HCT116 (cell line): ENCODE data around the gene HYLS1. TPM values are rescaled to one million over a fixed set of nuclear protein-coding genes. Genes with fewer than 3 reads are reported as not detected.

Experiments
- ATAC-seq: fragments of 200-7000 bp; cut with Tn5 transposase; 2 replicates; pipeline ENCODE4 v1.9.1; 2020; ENCODE audit warnings: mild to moderate bottlenecking, moderate library complexity
- BruUV-seq: library from RNA; stranded (reverse); fragments of 400-500 nt; replicated peaks from 2 replicates; lab custom pipeline; 2021; lab: Mats Ljungman, UMichigan
- CTCF ChIA-PET: fragments of 300-600 bp; sonication (Branson Sonifier 250); formaldehyde crosslinking; loops from one replicate; lab custom pipeline; 2021; ENCODE audit warnings: antibody characterized with exemption; lab: Charles Lee
- POLR2A ChIA-PET: fragments of 300-600, 350-600 bp; sonication (Branson Sonifier 250); formaldehyde crosslinking; loops from one replicate; lab custom pipeline; 2021; ENCODE audit warnings: antibody characterized with exemption; lab: Charles Lee
- RAD21 ChIA-PET, 2 experiments: fragments of 300-600 bp; sonication (Branson Sonifier 250); formaldehyde crosslinking; loops; one replicate each; lab custom pipeline; 2023; ENCODE audit warnings: low total read pairs in 2 of 2; ENCODE audit not compliant: uncharacterized antibody in 2 of 2, unreplicated experiment in 2 of 2, low non-redundant PET in 1 of 2; lab: Charles Lee
- DNase-seq: peaks from one replicate; pipeline ENCODE4 v3.0.0-alpha.2; 2010; ENCODE audit warnings: low read depth, low spot score
- H2AFZ ChIP-seq: fragments of 200-600 bp; shearing (Covaris generic), sonication (generic); 2 replicates; pipeline ENCODE4 v1.6.1; 2017; ENCODE audit warnings: low read depth, mixed run types, mixed read lengths, antibody characterized with exemption, low read length; ENCODE audit not compliant: poor library complexity, severe bottlenecking
- H3K27ac ChIP-seq: 2 replicates; pipeline ENCODE4 v1.5.1; 2012; ENCODE audit warnings: low read depth, low read length
- H3K27me3 ChIP-seq: fragments of 200-600 bp; sonication (generic); 2 replicates; pipeline ENCODE4 v1.6.1; 2016; ENCODE audit warnings: mixed run types, low read length, mixed read lengths; ENCODE audit not compliant: insufficient read depth
- H3K36me3 ChIP-seq, 2 experiments: fragments of 200-500 bp in 1 of 2; fragments of 200-600 bp in 1 of 2; sonication (Bioruptor generic) in 1 of 2; sonication (generic) in 1 of 2; 2 replicates each; pipeline versions ENCODE4 v1.5.1 to v1.6.1; 2014 to 2016; ENCODE audit warnings: low read length in 2 of 2, inconsistent platforms in 1 of 2, mixed read lengths in 1 of 2, mixed run types in 1 of 2; ENCODE audit not compliant: insufficient read depth in 2 of 2, control insufficient read depth in 1 of 2
- H3K4me1 ChIP-seq, 2 experiments: fragments of 200-600 bp in 1 of 2; sonication (generic) in 1 of 2; 2 replicates each; pipeline versions ENCODE4 v1.5.1 to v1.6.1; 2012 to 2017; ENCODE audit warnings: low read length in 2 of 2, inconsistent platforms in 1 of 2, mild to moderate bottlenecking in 1 of 2, mixed read lengths in 1 of 2, mixed run types in 1 of 2, moderate library complexity in 1 of 2; ENCODE audit not compliant: insufficient read depth in 2 of 2, control insufficient read depth in 1 of 2
- H3K4me2 ChIP-seq: fragments of 200-600 bp; sonication (generic); 2 replicates; pipeline ENCODE4 v1.6.1; 2017; ENCODE audit warnings: mixed run types, low read length, mixed read lengths
- H3K4me3 ChIP-seq, 2 experiments: fragments of 200-600 bp in 1 of 2; sonication (generic) in 1 of 2; replicated peaks in 1 of 2; 2 replicates each; pipeline ENCODE4 v1.5.1; 2011 to 2016; ENCODE audit warnings: low read length in 2 of 2, control low read depth in 1 of 2, low read depth in 1 of 2, mild to moderate bottlenecking in 1 of 2, mixed read lengths in 1 of 2, mixed run types in 1 of 2
- H3K79me2 ChIP-seq: fragments of 200-600 bp; sonication (generic); 2 replicates; pipeline ENCODE4 v1.6.1; 2017; ENCODE audit warnings: mild to moderate bottlenecking, mixed run types, low read length, moderate library complexity, mixed read lengths; ENCODE audit not compliant: insufficient read depth
- H3K9ac ChIP-seq: fragments of 200-600 bp; sonication (generic); 2 replicates; pipeline ENCODE4 v1.6.1; 2016; ENCODE audit warnings: low read length, mixed read lengths
- H3K9me2 ChIP-seq: fragments of 200-600 bp; sonication (generic), shearing (Covaris generic); 2 replicates; pipeline ENCODE4 v1.6.1; 2017; ENCODE audit warnings: mixed run types, mild to moderate bottlenecking, moderate library complexity; ENCODE audit not compliant: insufficient read depth
- H3K9me3 ChIP-seq, 2 experiments: fragments of 200-500 bp in 1 of 2; fragments of 200-600 bp in 1 of 2; sonication (Bioruptor generic) in 1 of 2; sonication (generic) in 1 of 2; 2 replicates each; pipeline ENCODE4 v1.6.1; 2014 to 2017; ENCODE audit warnings: low read length in 2 of 2, mixed read lengths in 2 of 2, inconsistent platforms in 1 of 2, low read depth in 1 of 2, mild to moderate bottlenecking in 1 of 2, mixed run types in 1 of 2, moderate library complexity in 1 of 2; ENCODE audit not compliant: control insufficient read depth in 1 of 2, insufficient read depth in 1 of 2
- H4K20me1 ChIP-seq: fragments of 200-600 bp; sonication (generic), shearing (Covaris generic); 2 replicates; pipeline ENCODE4 v1.6.1; 2017; ENCODE audit warnings: mixed run types, mild to moderate bottlenecking, moderate library complexity; ENCODE audit not compliant: insufficient read depth
- CBX3 ChIP-seq: IDR thresholded peaks from 2 replicates; pipeline ENCODE4 v1.6.1; 2012; ENCODE audit warnings: low read depth
- EGR1 ChIP-seq: IDR thresholded peaks from 2 replicates; pipeline ENCODE4 v1.6.1; 2012; ENCODE audit warnings: low read depth
- ELF1 ChIP-seq: IDR thresholded peaks from 2 replicates; pipeline ENCODE4 v1.6.1; 2012; ENCODE audit warnings: low read depth, borderline replicate concordance
- FOSL1 ChIP-seq: IDR thresholded peaks from 2 replicates; pipeline ENCODE4 v1.6.1; 2012; ENCODE audit warnings: low read depth
- JUND ChIP-seq: IDR thresholded peaks from 2 replicates; pipeline ENCODE4 v1.6.1; 2012
- RAD21 ChIP-seq: IDR thresholded peaks from 2 replicates; pipeline ENCODE4 v1.6.1; 2012; ENCODE audit warnings: low read depth, mild to moderate bottlenecking
- SIN3A ChIP-seq: IDR thresholded peaks from 2 replicates; pipeline ENCODE4 v1.6.1; 2012; ENCODE audit warnings: low read depth
- SP1 ChIP-seq: IDR thresholded peaks from 2 replicates; pipeline ENCODE4 v1.6.1; 2012; ENCODE audit warnings: low read depth
- YY1 ChIP-seq: IDR thresholded peaks from 2 replicates; pipeline ENCODE4 v1.6.1; 2011; ENCODE audit warnings: low read length, low read depth, moderate library complexity, mild to moderate bottlenecking; ENCODE audit not compliant: insufficient replicate concordance; ENCODE audit errors: extremely low read depth
- ZNF274 ChIP-seq: fragments of 200-500 bp; sonication (Bioruptor generic); IDR thresholded peaks from 2 replicates; pipeline ENCODE4 v1.6.1; 2014; ENCODE audit warnings: mild to moderate bottlenecking, low read depth, low read length, inconsistent platforms
- intact Hi-C: fragments of 100-400 bp; cut with micrococcal nuclease; formaldehyde crosslinking; loops from 2 replicates; pipeline ENCODE4 v1.10.0; 2022
- total RNA-seq: library from RNA; stranded (reverse); gene quantifications from one replicate; pipeline ENCODE4 v1.2.1, GENCODE V29; 2021; ENCODE audit not compliant: unreplicated experiment
- TF ChIP-seq, protein P1 (sequence below): IDR thresholded peaks from 2 replicates; pipeline ENCODE4 v1.6.1; 2012; ENCODE audit warnings: low read depth
- TF ChIP-seq, protein P2 (sequence below): IDR thresholded peaks from 2 replicates; pipeline ENCODE4 v1.6.1; 2011; ENCODE audit warnings: mild to moderate bottlenecking, low read length, moderate library complexity; ENCODE audit not compliant: insufficient replicate concordance; ENCODE audit errors: extremely low read depth

Gene HYLS1
- total RNA-seq, 1 experiment from 2014 or later: 18.9 TPM

DNA sequence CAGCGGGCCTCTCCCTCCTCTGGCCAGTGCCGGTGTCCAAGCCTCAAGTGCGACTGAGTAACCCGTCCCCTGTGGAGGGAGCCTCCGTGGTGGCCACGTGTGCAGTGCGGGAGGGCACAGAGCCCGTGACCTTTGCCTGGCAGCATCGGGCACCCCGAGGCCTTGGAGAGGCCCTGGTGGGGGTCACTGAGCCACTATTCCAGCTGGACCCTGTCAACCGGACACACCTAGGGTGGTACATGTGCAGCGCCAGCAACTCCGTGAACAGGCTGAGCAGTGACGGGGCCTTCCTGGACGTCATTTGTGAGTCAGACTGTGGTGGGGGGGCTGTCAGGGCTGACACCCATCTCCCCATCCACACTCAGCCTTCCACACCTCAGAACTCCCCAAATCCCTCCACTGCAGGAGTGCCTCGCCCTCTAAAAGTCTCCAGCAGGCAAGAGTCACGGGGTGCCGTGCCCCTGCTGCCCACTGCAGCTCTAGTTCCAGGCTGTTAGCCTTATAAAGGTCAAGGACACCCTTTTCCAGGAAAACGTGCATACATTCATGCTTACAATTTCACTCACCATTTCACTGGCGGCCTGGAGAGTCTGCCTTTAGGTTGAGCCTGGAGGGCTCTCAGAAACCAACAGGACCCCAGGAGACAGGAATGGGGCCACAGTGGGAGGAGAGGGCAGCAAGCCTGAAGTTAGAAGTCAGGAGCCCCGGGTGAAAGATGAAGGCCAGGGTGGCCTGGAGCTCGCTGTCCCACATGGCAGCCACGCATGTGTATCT lies 61.0 kb downstream of the HYLS1 start (continued):
- no peak for TF ChIP-seq JUND
- no peak for TF ChIP-seq ELF1
- no peak for TF ChIP-seq SIN3A
- no peak for TF ChIP-seq EGR1
- TF ChIP-seq SP1: no peak
- TF ChIP-seq, protein P1, sequence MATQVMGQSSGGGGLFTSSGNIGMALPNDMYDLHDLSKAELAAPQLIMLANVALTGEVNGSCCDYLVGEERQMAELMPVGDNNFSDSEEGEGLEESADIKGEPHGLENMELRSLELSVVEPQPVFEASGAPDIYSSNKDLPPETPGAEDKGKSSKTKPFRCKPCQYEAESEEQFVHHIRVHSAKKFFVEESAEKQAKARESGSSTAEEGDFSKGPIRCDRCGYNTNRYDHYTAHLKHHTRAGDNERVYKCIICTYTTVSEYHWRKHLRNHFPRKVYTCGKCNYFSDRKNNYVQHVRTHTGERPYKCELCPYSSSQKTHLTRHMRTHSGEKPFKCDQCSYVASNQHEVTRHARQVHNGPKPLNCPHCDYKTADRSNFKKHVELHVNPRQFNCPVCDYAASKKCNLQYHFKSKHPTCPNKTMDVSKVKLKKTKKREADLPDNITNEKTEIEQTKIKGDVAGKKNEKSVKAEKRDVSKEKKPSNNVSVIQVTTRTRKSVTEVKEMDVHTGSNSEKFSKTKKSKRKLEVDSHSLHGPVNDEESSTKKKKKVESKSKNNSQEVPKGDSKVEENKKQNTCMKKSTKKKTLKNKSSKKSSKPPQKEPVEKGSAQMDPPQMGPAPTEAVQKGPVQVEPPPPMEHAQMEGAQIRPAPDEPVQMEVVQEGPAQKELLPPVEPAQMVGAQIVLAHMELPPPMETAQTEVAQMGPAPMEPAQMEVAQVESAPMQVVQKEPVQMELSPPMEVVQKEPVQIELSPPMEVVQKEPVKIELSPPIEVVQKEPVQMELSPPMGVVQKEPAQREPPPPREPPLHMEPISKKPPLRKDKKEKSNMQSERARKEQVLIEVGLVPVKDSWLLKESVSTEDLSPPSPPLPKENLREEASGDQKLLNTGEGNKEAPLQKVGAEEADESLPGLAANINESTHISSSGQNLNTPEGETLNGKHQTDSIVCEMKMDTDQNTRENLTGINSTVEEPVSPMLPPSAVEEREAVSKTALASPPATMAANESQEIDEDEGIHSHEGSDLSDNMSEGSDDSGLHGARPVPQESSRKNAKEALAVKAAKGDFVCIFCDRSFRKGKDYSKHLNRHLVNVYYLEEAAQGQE: no peak
- TF ChIP-seq, all 23 proteins: peak for 0

DNA sequence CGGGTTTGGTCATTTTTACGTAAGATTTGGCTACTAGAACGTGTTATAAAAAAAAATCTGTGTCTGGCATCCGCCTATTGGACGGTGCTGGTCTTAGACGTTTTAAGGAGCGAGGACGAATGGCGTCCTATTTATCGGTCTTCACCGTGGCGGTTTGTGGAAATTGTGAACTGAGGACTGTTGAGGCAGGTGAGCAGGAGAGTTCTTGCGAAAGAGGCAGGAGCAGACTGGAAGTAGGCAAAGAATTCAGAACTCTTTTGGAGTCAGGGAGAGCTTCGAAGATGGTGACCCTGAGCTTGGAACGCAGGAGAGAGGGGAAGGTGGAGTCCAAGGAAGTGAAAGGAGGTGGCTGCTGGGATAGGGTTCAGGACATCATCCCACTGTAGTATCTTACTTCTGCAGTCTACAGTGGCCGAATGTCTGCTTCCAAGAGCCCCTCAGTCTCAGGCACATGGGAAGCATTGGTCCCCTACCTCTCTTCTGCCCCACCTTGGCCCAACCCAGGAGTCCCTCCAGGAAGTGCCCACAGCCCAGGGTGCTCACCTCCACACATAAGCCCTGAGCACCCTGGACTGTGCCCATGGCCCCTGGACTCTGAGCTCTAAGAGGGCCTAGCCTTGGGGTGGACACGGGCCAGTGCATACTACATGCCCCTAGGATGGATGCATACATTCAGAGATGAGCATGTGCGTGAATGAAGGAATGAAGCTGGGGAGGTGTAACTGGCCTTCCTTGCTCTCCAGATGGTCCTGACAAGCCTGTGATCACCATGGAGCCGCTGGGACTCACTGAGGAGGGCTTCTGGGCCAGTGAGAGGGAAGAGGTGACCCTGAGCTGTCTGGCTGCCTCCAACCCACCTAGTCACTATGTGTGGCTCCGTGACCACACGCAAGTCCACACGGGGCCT lies 62.1 kb downstream of the HYLS1 start:
- DNase-seq: no peak
- H3K9me2 ChIP-seq: no peaks in the 10 kb centered on the region
- intact Hi-C loops: no loop called here
- no peaks in the 10 kb centered on the region for H3K27me3 ChIP-seq
- TF ChIP-seq YY1 (no peak), SIN3A (no peak), CBX3 (no peak), SP1 (no peak), EGR1 (no peak), RAD21 (no peak), ZNF274 (no peak), FOSL1 (no peak)
- TF ChIP-seq, protein P2, sequence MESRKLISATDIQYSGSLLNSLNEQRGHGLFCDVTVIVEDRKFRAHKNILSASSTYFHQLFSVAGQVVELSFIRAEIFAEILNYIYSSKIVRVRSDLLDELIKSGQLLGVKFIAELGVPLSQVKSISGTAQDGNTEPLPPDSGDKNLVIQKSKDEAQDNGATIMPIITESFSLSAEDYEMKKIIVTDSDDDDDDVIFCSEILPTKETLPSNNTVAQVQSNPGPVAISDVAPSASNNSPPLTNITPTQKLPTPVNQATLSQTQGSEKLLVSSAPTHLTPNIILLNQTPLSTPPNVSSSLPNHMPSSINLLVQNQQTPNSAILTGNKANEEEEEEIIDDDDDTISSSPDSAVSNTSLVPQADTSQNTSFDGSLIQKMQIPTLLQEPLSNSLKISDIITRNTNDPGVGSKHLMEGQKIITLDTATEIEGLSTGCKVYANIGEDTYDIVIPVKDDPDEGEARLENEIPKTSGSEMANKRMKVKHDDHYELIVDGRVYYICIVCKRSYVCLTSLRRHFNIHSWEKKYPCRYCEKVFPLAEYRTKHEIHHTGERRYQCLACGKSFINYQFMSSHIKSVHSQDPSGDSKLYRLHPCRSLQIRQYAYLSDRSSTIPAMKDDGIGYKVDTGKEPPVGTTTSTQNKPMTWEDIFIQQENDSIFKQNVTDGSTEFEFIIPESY: no peak
- H3K9me3 ChIP-seq: no peaks in the 10 kb centered on the region
- no peak overlapping the region for H3K9ac ChIP-seq
- no peaks in the 10 kb centered on the region for H3K36me3 ChIP-seq
- H2AFZ ChIP-seq: no peak overlapping the region
- ATAC-seq: no peak
- RAD21 ChIA-PET: no interaction called here
- H3K79me2 ChIP-seq: no peaks in the 10 kb centered on the region
- no peak overlapping the region for H3K27ac ChIP-seq
- no peak overlapping the region for H3K4me2 ChIP-seq
- POLR2A ChIA-PET: no interaction called here
- H4K20me1 ChIP-seq: no peaks in the 10 kb centered on the region
- no peak overlapping the region for H3K4me3 ChIP-seq
- no TSS peak for BruUV-seq
- peaks cover 7 to 10% of the 10 kb centered on the region in 2 experiments for H3K4me1 ChIP-seq
- CTCF ChIA-PET: interaction anchor here (0.5 kb wide), 1 partner anchor 406 kb away, joined by 4 read pairs; the partner anchor contains the start of gene ST3GAL4
